Activated CD8-positive, alpha-beta memory T cell treated with anti-CD3 and anti-CD28 coated beads, Interleukin-2, amount 50 U/mL, for 4 hours (primary cell): ENCODE measurements around the gene BSN.
"Not testable (repeated sequence)": the region's sequence is repeated elsewhere in the genome, so short reads cannot be mapped to it uniquely, and the experiment has no call there.

Experiments used
- DNase-seq: peaks from one replicate; pipeline ENCODE4 v3.0.0-alpha.2; 2020

The BSN gene

DNA sequence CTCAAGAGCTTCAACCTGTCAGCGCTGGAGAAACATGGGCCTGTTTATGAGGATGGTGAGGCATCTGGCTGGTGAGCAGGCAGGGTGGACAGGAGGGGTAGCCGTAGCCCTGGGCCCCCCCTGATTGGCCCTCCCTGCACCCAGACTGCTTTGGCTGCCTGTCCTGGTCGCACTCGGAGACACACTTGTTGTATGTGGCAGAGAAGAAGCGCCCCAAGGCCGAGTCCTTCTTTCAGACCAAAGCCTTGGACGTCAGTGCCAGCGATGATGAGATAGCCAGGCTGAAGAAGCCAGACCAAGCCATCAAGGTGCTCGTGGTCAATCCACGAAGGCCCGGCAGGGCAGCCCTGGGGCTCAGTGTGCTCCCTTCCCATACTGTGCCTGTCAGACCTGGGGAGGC is 121.6 kb downstream of the BSN start:
- no peak for DNase-seq

DNA sequence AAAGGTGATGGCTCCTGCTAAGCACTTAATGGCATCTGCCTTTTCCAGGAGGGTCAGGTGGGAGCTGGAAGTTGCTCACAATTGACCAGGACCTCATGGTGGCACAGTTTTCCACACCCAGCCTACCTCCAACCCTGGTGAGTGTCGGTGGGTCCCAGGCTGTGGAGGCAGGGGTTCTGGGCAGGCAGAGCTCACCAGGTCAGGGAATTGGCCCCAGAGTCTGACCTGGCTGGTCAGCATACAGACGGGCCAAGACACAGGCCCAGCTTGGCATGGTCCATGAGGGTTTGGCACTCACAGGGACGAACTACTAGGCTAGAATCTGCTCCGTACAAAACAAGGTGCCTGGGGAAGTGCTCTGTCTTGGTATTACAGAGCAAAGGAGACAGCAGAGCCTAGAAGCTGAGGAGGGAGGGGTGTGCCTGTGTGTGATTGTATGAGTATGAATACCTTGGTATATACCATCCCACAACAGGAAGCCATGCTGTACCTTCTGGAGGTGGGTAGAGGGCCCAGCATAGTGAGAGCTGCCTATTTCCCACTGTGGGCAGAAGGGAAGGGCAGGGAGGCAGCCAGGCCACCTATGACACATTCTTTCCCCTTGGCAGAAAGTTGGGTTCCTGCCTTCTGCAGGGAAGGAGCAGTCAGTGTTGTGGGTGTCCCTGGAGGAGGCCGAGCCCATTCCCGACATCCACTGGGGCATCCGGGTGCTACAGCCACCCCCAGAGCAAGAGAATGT is 126.4 kb downstream of the BSN start:
- DNase-seq: no peak

DNA sequence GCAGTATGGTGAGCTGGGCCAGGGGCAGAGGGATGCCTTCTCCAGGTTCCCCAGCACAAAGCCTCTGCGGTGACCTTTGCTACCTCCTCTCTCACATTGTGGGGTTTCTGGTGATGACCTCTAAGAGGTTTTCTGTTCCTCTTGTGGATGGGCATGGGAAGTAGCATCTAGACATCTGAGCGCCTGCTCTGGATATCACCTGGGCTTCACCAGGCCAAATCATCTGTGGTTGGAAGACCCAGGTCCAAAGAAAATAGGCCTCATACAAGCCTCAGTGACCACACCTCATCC is 126.9 kb downstream of the BSN start:
- DNase-seq: no peak

DNA sequence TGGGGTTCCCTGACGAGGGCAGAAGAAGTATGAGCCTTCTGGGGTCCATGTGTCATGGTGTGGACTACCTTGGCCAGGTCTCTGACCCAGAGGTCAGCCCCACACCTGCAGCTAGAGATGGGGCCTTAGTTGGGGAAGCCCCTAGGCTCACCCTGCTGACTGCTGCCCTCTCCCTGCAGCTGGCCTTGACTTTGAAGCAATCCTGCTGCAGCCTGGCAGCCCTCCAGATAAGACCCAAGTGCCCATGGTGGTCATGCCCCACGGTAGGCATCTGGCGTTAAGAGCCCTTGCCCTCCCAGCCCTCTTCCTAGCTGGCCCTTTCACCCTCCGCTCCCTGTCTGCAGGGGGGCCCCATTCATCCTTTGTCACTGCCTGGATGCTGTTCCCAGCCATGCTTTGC is 127.3 kb downstream of the BSN start:
- DNase-seq: no peak

DNA sequence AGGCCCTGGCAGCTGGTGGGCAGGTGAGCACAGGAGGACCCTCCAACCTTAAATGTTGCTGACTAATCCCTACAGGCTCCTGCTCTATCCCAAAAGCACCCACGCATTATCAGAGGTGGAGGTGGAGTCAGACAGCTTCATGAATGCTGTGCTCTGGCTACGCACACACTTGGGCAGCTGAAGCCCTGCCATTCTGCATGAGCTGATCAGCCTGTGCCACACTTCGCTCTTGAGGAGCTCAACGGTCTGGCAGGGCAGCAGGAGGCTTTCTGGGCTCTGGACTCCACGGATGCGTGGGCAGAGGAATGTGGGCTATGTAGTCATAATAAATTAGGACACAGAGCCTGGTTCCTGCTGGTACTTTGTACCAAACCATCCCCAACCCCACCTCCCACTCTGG is 128.9 kb downstream of the BSN start:
- DNase-seq: no peak

DNA sequence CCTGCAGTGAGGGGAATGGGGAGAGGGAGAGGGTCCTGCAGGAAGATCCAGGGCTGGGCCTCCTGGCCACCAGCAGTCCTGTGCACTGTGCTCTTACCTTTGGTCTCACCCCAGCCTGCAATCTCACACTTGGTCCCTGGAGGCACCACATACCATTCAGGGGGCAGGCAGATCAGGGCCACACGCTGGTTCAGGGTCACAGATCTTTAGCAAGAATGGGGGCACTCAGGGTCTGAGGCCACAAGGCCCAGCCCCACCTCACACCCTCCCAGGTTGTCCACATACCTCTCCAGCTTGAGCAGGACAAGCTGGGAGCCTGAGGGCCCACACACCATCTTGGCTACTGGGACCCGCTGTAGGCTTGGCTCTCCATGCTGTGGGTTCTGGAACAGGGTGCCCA is 130.2 kb downstream of the BSN start:
- not testable (repeated sequence) for DNase-seq

DNA sequence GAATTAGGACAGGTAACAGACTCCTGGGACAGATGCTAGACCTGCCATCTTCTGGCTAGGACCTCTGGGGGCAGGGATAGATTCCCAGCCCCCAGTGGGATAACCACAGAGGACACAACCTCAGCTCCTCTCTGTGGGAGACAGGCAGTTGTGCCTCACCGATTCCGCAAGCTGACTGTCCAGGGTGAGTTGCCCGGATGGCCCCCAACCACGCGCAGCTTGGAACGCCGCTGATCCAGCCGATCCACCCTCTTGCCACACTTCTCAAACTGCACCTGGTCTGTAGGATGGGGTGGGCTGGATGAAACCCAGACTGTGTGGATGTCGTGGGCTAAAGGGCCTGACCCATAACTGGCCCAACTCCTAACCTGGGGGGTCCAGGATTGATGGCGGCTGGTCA is 130.8 kb downstream of the BSN start:
- not testable (repeated sequence) for DNase-seq

DNA sequence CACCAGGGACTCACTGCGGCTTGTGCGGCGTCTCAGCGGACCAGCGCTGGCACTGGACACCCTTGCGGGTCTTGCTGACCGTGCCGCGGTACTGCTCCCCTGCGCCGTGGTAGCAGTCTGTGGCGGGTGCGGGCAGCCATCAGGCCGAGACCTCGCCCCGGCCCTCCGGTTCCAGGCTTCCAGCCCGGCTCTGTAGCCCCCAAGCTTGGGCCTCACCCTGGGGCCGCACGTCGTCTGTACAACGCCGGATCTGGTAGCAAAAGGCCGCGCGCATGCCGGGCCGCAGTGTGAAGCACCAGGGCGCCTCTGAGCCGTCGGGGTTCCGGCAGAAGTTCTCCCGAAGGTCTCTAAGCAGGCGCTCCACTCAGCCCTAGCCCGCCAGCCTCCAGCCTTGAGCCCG is 131.6 kb downstream of the BSN start:
- not testable (repeated sequence) for DNase-seq

DNA sequence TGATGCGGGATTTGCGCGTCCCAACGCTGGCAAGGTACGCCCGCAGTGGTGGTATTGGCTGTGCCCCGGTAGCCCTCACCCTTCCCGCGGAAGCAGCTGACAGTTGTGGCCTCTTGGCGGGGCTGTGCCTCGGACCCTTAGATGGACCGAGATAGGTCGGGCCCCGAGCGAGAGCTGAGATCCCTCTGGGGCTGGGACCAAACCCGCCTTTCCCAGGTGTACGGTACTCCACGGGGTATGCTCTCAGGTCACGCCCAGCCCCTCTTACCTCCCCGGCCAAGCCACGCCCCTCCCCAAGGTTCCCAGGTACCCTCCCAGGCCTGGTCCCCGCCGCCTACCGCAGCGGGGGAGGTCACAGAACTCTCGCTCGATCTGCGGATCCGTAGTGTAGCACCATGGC is 132.1 kb downstream of the BSN start:
- DNase-seq: peak; percentile 39

DNA sequence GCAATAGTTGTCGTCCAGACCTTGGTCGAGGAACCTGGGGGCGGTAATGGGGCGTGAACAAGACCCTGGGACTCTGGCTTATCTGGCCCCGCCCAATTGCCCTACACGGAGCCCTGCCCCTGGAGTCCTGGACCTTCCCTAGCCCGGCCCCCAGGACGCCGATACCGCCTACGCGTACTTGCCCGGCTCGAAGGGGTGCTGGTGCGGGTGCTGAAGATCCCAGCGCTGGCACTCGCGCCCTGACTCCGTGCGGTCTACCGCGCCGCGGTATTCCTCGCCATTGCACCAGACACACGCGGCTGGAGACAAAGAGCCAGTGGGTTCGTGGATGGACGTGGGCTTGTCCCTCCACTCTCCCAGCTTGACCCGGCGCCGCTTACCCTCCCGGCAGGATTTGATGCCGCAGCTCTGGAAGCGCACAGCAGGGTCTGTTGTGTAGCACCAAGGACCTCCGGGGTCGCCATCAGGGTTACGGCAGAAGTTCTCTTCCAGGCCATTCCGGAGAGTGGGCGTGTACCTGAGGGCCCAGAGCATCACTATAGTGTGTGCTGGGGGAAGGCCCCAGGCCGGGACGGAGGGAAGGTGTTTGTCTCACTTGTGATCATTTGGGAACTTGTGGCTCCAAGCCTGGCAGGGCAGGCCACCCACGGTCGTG is 132.6 kb downstream of the BSN start:
- DNase-seq: peak; percentile 41

DNA sequence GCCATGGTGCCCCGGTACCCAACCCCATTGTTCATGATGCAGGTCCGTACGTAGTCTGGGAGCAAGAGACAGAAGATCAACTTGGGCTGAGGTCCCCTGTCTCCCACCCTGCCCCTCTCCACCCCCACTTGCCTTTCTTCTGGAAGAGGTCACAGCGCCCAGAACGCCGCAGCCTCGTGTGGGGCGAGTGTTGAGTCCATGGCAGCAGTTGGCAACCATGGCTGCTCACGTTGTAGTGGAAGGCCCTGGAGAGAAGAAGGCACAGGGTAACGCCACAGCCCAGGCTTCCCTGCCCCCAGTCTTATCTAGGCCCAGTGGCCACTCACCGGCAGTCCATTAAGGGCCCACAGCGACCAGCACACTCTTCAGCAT is 133.1 kb downstream of the BSN start:
- not testable (repeated sequence) for DNase-seq

DNA sequence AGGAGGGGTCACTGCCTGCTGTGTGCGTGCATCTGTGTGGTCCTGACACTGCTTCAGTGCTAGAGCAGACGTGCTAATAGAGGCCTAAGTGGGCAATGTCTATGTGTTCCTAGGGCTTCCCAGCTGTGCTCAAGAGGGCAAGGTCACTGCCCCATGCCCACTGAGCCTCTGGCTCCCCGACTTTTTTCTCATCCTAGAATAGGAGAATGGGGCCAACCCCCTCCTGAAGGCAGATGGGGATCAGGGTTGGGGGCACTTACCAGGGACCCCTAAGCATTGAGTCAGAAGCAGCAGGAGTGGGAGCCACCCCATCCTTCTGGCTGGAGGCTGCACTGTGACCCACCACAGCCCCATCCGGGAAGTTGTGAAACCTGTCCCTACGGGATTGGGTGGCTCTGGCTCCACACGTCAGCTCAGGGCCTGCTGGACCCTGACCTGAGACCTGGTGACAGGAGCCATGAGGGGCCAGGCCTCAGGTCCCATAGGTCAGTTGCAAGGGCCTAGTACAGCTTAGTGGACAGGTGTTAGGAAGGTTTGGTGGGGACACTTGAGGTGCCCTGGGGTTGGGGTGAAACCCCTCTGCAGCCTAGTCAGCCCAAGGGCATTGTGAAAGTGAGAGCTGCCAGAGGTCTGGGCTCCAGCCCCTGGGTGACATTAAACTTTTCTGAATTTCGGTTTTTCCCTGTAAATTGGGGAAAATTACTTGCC is 134.2 kb downstream of the BSN start:
- DNase-seq: not testable (repeated sequence)

DNA sequence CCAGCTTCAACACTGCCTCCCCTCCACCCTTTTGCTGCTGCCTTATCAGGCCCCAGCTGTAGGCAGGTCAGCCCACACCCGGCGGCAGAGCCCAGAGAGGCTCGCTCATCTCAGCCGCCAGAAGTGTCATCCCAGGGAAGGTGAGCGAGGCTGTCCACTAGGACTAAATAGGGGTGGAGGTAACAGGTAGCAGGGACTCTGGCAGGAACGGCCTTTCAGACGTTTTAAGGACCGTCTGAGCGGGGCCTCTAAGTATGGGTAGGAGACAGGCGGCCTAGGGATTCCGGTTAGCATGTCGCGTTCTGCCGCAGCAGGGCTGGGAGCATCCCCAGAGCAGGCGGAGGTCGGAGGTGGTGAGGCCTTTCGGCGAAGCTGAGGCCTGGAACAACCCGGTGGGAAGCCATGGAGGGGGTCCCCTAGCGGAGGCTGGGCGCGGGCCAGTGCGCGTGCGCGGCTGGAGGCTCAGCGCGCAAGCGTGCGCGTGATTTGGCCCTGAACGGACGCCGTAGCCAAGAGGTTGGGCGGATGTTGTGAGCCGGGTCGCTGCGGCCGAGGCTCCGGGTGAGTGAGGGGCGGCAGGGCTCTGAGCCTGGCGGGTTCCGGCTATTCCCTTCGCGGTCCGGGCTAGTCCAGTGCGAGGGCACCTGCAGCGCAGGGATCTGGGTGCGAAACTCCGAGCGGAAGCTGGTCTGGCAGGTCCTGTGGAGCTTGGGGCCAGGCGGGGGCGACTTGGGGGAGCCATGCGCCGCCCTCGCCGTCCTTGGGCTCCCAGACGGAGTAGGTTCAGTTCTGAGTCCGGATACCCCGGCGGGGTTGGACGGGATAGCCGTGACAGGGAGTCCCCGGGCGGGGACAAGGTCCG is 135.0 kb downstream of the BSN start, which contains the start of the genes MST1 and RNF123:
TSS of gene MST1 (minus strand) at position 429 of the 862 bp plus-strand sequence. CDS start 783 bp downstream, outside the sequence.
TSS of gene RNF123 (plus strand) at position 512 of the 862 bp plus-strand sequence. CDS start 1,609 bp downstream, outside the sequence.
- DNase-seq: peak; percentile 92

DNA sequence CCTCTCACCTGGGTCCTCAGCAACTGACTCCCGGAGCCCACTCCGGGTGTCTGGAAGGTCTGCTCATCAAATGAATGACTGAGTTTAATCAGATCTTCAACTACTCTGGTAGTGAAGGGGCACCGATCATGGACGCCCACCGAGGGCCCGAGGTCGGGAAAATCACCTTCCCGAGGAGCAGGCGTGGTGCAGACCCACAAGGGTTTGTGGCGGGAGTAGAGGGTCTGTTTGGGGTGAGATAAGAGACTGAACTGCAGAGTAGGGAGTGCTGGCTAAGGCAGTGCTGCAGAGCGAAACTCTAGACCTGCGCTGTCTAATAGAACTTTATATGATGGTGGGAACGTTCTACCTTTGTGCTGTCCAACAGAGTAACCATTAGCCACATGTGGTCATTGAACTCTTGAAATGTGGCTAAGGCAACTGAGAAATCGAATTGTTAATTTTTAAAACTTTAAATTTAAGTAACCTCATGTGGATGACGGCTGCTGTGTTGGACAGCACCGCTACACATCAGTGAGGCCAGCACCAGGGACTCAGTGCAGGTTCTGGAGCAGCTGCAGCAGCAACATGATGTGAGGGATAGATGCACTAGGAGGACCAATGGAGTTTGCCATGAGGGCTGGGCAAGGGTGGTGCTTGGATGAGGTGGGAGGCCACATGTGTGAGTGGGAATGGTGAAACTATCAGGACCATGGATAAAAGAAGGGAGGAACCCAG is 135.8 kb downstream of the BSN start:
- DNase-seq: not testable (repeated sequence)

DNA sequence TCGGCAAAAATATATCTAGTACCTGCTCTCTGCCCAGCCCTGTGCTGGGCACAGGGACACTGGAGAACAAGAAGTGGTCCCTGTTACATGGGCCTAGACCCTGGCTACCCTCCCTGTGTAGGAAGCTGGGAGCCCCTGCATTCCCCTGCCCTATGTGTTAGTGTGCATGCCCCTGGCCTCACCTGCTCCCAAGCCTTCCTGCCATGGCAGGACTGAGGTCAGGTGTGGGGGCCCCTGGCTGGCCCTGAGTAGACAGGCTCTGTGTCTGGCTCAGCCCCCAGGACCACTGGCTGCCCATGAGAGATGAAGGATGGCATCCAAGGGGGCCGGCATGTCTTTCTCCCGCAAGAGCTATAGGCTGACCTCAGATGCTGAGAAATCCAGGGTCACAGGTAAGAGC is 136.6 kb downstream of the BSN start:
- DNase-seq: not testable (repeated sequence)

DNA sequence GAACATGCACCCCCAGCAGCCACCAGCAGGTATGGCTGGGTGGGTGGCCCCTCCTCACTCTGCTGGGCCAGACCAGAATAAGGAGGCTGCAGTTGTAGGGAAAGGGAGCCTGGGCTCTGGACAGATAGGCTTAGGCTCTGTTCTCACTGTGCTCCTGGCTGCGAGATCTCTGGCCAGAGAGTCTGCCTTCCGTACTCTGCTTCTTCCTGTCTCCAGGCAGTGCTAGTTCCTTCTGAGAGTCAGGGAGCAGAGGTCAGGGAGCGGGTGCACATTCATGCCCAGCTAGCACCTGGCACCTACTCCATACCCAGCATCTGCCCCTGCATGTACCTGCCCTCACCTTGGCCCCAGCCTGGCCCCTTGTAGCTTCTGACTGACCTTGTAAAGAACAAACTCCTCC is 137.2 kb downstream of the BSN start:
- DNase-seq: not testable (repeated sequence)

DNA sequence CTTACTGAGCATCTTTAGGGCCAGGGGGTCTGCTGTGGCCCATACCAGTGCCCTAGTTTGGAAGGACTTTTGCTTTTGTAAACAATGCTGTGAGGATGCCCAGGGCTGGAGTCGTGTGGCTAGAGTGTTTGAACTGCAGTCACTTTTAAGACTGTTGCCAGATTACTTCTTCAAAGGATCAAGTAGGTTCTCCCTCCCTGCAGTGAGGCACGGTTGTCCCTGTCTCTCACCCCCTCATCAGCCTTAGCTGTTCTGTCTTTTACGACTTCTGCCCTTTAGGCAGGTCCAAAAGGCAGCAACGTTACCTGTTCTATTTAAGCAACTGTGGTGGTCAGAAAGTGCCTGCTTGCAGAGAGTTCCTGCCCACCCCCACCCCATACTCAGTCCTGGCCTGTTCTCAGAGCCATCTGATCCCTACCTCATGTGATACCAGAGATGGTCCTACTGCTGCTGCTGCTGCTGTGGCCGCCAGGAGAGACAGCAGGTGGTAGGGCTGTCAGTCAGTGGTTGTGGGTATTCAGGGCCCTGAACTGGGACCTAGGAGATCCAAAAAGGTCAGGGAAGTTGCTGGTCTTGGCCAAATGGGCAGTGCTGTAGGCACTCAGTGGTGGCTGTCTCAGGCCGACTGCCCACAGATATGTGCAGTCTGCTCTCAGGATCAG is 140.3 kb downstream of the BSN start:
- DNase-seq: not testable (repeated sequence)

DNA sequence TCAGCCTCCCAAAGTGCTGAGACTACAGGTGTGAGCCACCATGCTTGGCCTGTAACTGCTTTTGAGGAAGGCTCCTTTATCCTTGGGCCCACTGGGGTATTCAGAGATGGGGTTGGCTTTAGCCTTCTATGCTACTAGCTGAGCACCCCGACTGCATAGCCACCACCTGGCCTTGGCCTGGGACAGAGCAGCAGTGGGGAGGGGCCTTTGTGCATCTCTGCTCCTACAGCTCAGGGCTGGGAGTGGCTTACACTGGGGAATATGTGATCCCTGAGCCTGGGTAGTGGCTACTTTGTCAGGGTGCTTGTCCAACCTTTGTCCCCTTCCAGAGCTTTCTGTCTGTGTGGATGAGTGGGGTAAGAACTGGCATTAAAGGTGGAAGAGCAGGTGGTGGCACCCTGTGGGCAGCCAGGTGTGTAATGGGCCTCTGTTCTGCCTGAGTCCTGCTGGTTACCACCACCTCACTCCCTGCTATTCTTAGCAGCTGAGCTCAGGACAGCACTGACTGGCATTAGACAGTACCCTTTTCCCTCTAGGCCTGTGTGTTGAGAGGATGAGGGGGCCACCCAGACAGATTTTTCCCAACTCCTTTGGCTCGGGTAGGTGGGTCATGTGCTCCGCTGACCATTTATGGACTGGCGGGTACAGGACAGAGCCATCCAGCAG is 141.2 kb downstream of the BSN start:
- not testable (repeated sequence) for DNase-seq

DNA sequence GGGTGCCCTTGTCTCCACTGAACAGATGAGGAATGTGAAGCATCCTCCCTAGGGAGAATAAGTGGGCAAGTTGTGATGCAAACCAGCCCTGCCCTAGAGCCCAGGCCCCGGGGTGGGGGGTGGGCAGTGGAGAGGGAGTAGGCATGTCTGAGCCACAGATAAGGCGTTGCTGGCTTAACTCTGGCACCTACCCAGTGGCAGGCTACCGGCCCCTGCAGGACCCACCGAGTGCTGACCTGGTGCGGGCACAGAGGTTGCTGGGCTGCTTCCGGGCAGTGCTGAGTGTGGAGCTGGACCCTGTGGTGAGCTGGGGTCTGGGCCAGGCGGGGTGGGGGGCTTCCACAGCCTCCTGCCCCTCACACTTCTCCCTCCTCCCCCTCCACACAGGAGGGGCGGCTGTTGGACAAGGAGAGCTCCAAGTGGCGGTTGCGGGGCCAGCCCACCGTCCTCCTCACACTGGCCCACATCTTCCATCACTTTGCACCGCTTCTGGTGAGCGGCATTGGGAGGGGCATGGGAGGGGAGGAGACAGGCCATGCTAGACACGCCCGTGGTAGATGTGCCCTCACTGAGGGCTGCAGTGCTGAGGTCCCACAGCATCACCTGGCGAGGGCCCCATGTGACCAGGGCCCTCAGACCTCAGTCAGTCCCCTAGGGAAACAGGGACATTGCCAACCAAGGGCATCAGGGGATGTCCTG is 145.2 kb downstream of the BSN start:
- no peak for DNase-seq

DNA sequence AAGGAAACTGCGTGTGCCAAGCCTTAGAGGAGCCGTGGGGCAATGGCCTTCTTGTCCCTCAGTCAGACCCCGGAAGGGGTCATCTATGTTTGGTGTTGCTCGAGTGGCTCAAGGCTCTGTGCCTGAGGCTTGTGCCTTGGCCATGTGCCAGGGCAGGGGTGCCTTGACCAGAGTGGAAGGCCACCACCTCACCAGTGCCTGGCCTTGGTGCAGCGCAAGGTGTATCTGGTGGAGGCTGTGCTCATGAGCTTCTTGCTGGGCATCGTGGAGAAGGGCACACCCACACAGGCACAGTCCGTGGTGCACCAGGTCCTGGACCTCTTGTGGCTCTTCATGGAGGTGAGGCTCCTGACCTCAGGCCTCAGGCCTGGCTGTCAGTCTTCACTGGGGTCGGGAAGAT is 145.7 kb downstream of the BSN start:
- DNase-seq: no peak
